HUES6 (cell line): Measurements from ENCODE around the gene RPL35.

Experiments
- H3K27ac ChIP-seq: 2 replicates; pipeline ENCODE4 v1.7.0; 2013; ENCODE audit warnings: low read depth, mild to moderate bottlenecking, low read length, inconsistent platforms
- H3K27me3 ChIP-seq: 2 replicates; pipeline ENCODE4 v1.6.1; 2013; ENCODE audit warnings: low read length; ENCODE audit not compliant: control insufficient read depth, insufficient read depth
- H3K36me3 ChIP-seq: 2 replicates; pipeline ENCODE4 v1.6.1; 2013; ENCODE audit warnings: low read length; ENCODE audit not compliant: control insufficient read depth, insufficient read depth
- H3K4me1 ChIP-seq: 2 replicates; pipeline ENCODE4 v1.6.1; 2013; ENCODE audit warnings: low read length; ENCODE audit not compliant: control insufficient read depth, insufficient read depth
- H3K4me3 ChIP-seq: 2 replicates; pipeline ENCODE4 v1.5.1; 2013; ENCODE audit warnings: low read depth, low read length
- H3K9ac ChIP-seq: one replicate; pipeline ENCODE4 v1.6.1; 2013; ENCODE audit warnings: mild to moderate bottlenecking, low read length
- H3K9me3 ChIP-seq: 2 replicates; pipeline ENCODE4 v1.6.1; 2013; ENCODE audit warnings: low read depth, low read length; ENCODE audit not compliant: control insufficient read depth, insufficient read depth

Gene RPL35

GRCh38 chr9:124875501-124875900, 13.7 kb upstream of the RPL35 start:
- H3K9me3 ChIP-seq = no peaks in the 10 kb centered on the region
- no peak overlapping the region for H3K4me3 ChIP-seq
- no peaks in the 10 kb centered on the region for H3K27me3 ChIP-seq
- no peak overlapping the region for H3K27ac ChIP-seq
- H3K36me3 ChIP-seq = peaks cover 71% of the 10 kb centered on the region
- H3K9ac ChIP-seq = no peak overlapping the region
- peaks cover 24% of the 10 kb centered on the region for H3K4me1 ChIP-seq

DNA sequence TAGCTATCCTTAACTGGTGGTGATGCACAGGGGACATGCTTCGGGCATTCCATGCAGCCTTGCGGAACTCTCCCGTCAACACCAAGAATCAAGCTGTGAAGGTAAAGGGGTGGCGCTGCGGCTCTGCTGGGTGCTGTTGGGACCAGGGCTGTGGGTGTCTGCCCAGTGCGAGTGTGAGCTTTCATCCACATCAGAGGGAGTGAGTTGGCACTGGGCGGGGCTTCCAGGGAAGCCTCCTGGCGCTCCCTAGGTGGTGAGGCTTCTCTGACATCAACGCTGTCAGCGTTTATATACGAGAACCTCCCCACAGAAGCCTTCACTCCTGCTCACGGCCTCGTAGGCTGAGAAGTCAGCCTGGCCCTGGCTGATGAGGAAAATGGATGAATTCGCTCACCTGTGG, 11.9 kb upstream of the RPL35 start:
- Histone ChIP-seq H3K4me3 (no peak overlapping the region), H3K9me3 (no peaks in the 10 kb centered on the region), H3K27me3 (no peaks in the 10 kb centered on the region), H3K36me3 (peaks cover 68% of the 10 kb centered on the region), H3K9ac (no peak overlapping the region), H3K4me1 (peaks cover 14% of the 10 kb centered on the region), H3K27ac (no peak overlapping the region)

DNA sequence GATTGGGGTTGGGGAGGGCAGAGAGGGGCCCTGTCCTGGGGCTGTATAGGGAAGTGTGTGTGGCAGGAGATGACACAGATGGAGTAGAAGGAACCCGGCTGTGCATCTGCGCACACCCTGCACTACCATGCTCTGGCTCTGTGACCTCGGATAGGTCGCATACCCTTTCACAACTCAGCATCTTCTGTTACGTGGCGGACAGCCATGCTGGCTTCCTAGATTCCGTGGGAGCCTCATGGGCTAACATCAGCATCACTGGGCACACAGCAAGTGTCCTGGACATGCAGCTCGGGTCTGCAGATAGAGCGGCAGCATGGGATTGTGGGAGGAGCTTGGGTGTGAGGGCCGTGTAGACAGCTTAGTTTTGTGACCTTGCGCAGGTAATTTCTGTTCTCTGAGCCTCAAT, 9.4 kb upstream of the RPL35 start:
- Histone ChIP-seq H3K27ac (no peak overlapping the region), H3K36me3 (peaks cover 45% of the 10 kb centered on the region), H3K9me3 (no peaks in the 10 kb centered on the region), H3K27me3 (no peaks in the 10 kb centered on the region), H3K4me3 (peak overlapping the region; percentile 97; the same call in 1 of the 2 replicates), H3K9ac (no peak overlapping the region), H3K4me1 (peaks cover 25% of the 10 kb centered on the region)

DNA sequence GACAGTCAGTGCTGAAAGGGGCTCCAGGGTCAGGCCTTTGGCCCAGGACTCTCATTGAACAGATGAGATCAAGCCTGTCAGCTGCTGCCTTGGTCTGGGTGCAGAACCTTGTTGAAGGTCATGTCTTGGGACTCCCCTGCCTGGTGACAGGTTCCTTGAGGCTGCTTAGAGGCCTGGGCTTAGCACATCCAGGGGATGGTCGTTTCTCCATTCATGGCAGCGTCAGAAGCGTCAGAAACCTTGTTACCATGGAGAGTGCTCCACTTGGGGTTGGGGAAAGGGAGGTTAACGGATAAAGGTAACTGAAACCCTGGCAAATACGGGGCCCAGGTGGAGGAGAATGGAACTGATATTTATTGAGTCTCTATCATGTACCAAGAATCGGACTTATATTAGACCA, 9.0 kb upstream of the RPL35 start:
- no peaks in the 10 kb centered on the region for H3K27me3 ChIP-seq
- peaks cover 42% of the 10 kb centered on the region for H3K36me3 ChIP-seq
- no peak overlapping the region for H3K27ac ChIP-seq
- H3K4me3 ChIP-seq = peak overlapping the region; percentile 97
- no peaks in the 10 kb centered on the region for H3K9me3 ChIP-seq
- peak overlapping the region; percentile 94 for H3K9ac ChIP-seq
- peaks cover 25% of the 10 kb centered on the region for H3K4me1 ChIP-seq

DNA sequence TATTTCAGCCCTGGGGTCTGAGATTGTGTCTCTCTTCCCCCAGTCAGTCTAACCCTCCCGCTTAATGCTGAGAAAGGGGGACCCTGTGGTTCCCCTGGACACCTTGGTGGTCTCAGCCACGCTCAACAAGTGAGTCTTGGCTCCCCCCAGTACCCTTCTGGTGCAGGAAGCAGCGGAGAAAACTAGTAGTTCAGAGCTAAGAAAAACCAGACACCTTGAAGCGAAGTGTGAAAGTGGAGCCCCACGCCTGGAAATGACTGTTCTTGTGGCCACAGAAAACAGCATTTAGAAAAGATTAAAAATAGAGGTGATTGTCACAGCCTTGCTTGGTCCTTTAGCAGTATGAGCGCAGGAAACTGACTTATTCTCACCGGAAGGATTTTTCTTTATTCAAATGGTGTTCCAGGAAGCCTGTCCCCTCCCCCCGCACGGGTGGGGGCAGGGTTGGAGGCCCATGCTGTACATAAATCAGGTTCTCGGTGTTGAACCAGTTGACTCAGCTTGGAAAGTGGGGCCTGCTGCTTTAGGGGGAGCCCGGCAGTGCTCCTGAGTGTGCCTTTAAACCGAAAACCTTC, 8.3 kb upstream of the RPL35 start:
- H3K4me3 ChIP-seq = peak overlapping the region; percentile 97
- no peaks in the 10 kb centered on the region for H3K9me3 ChIP-seq
- H3K9ac ChIP-seq = peak overlapping the region; percentile 94
- peak overlapping the region; percentile 98; the same call in 1 of the 2 replicates for H3K27ac ChIP-seq
- H3K4me1 ChIP-seq = peaks cover 25% of the 10 kb centered on the region
- no peaks in the 10 kb centered on the region for H3K27me3 ChIP-seq
- peaks cover 35% of the 10 kb centered on the region for H3K36me3 ChIP-seq

DNA sequence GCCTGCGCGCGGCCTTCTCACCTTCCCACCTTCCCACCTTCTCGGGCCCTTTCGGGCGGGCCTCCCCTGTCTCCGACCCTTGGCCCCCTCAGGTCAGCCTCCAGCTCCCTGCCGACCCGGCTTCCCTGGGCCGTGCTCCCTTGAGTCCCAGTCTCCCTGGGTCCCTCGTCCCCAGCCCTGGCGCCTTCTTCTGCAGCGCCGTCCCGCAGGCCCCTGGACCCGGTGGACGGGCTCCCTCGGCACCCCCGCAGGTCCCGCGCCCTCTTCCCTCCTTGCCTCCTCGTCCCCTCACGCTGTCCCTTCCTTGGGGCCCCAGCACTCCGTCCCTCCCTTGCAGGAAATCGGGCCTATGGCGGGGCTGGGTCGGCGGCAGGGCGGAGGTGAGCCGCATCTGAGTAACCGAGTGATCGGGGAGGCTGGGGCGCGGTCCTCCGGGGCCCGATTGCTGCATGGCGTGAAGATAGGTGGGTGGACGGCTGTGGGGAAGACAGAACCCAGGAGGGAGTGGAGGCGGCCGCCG, 7.8 kb upstream of the RPL35 start:
- H3K4me3 ChIP-seq = peak overlapping the region; percentile 97
- H3K9ac ChIP-seq = peak overlapping the region; percentile 94
- peaks cover 25% of the 10 kb centered on the region for H3K4me1 ChIP-seq
- H3K36me3 ChIP-seq = peaks cover 30% of the 10 kb centered on the region
- H3K27ac ChIP-seq = peak overlapping the region; percentile 98; the same call in 1 of the 2 replicates
- H3K27me3 ChIP-seq = no peaks in the 10 kb centered on the region
- no peaks in the 10 kb centered on the region for H3K9me3 ChIP-seq

- H3K27ac ChIP-seq = peak overlapping the region; percentile 98
- H3K9me3 ChIP-seq = no peaks in the 10 kb centered on the region
- peak overlapping the region; percentile 97 for H3K4me3 ChIP-seq
- H3K27me3 ChIP-seq = no peaks in the 10 kb centered on the region
- peaks cover 25% of the 10 kb centered on the region for H3K4me1 ChIP-seq
- peak overlapping the region; percentile 94 for H3K9ac ChIP-seq
- H3K36me3 ChIP-seq = peaks cover 23% of the 10 kb centered on the region
Measured at GRCh38 chr9:124868511-124869465, 7.0 kb upstream of the RPL35 start.

DNA sequence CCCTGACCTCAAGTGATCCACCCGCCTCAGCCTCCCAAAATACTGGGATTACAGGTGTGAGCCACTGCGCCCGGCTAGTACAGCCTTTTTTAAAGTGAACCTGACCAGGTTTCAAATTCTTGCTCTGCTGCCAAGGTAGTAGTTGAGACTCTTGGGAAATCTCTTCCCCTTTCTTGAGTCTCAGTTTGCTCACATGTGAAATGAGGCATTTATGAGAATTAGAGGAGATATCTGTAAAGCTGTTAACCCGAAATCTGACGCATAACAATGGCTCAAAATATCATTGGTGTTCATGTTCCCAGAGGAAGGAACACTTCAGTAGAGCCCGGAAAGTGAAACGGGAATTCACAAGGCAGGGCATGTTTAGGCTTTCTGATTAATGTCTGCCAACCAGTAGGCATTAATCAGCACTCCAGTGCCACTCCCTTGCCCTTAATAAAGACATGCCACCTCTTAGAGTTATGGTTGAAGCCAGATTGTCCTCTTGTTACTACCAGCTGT, 1.7 kb upstream of the RPL35 start:
- Histone ChIP-seq H3K36me3 (peaks cover 30% of the 10 kb centered on the region), H3K9me3 (no peaks in the 10 kb centered on the region), H3K9ac (no peak overlapping the region), H3K4me3 (no peak overlapping the region), H3K27ac (no peak overlapping the region), H3K4me1 (peaks cover 18% of the 10 kb centered on the region), H3K27me3 (no peaks in the 10 kb centered on the region)

- Histone ChIP-seq H3K4me3 (peak overlapping the region; percentile 89), H3K27ac (peak overlapping the region; percentile 99), H3K4me1 (peaks cover 7% of the 10 kb centered on the region), H3K27me3 (no peaks in the 10 kb centered on the region), H3K9me3 (no peaks in the 10 kb centered on the region), H3K9ac (peak overlapping the region; percentile 100), H3K36me3 (peaks cover 49% of the 10 kb centered on the region)
Measured at GRCh38 chr9:124860582-124861341, 995 bp downstream of the RPL35 start.

GRCh38 chr9:124859803-124860581, 1.8 kb downstream of the RPL35 start:
- Histone ChIP-seq H3K9ac (peak overlapping the region; percentile 100), H3K27me3 (no peaks in the 10 kb centered on the region), H3K9me3 (no peaks in the 10 kb centered on the region), H3K27ac (no peak overlapping the region), H3K36me3 (peaks cover 49% of the 10 kb centered on the region), H3K4me1 (peaks cover 7% of the 10 kb centered on the region), H3K4me3 (peak overlapping the region; percentile 89)
